22Rv1 (cell line): ENCODE measurements around the gene LY6G6C.

Experiments
- CTCF ChIP-seq: fragments of 450-650 bp; IDR thresholded peaks from 2 replicates; pipeline ENCODE4 v1.5.1; 2017; ENCODE audit warnings: mild to moderate bottlenecking
- ZFX ChIP-seq: fragments of 450-650 bp; IDR thresholded peaks from 2 replicates; pipeline ENCODE4 v1.6.1; 2017; ENCODE audit warnings: antibody characterized with exemption, borderline replicate concordance

DNA sequence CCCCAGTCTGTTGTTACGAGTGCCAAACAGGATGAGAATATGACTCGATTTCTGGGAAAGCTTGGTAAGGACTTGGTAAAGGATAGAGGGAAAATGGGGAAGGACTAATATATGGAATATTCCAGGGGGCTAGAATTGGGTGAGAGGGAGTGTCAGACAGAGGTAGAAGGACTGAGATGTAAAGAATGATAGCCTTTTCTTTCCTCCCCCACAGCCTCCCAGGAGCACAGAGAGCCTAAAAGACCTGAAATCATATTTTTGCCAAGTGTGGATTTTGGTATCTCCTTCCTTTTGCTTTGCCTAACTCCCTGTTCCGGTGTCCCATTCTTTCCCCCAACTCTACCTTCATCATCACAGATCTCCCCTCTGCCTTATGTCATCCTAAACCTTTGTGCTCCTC, 21.3 kb upstream of the LY6G6C start:
- TF ChIP-seq CTCF (no peak), ZFX (no peak)
